Measurements from ENCODE around the gene ADAMTS13.

- TF ChIP-seq, protein P1, sequence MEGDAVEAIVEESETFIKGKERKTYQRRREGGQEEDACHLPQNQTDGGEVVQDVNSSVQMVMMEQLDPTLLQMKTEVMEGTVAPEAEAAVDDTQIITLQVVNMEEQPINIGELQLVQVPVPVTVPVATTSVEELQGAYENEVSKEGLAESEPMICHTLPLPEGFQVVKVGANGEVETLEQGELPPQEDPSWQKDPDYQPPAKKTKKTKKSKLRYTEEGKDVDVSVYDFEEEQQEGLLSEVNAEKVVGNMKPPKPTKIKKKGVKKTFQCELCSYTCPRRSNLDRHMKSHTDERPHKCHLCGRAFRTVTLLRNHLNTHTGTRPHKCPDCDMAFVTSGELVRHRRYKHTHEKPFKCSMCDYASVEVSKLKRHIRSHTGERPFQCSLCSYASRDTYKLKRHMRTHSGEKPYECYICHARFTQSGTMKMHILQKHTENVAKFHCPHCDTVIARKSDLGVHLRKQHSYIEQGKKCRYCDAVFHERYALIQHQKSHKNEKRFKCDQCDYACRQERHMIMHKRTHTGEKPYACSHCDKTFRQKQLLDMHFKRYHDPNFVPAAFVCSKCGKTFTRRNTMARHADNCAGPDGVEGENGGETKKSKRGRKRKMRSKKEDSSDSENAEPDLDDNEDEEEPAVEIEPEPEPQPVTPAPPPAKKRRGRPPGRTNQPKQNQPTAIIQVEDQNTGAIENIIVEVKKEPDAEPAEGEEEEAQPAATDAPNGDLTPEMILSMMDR (IDR thresholded peaks at IDR 0.05): peak; percentile 88 to 93 (median 92)
- TF ChIP-seq EP300 (IDR thresholded peaks at IDR 0.05; ENCODE audit: low read depth) (no peak), POLR2A (IDR thresholded peaks at IDR 0.05) (no peak), POLR2AphosphoS5 (IDR thresholded peaks at IDR 0.05) (peak in 1 of 3 donors; percentile 30)
Observed at GRCh38 chr9:133406480-133407307, 15.5 kb upstream of the ADAMTS13 start.

Data from transverse colon (tissue), 4 donors.